Prostate gland (tissue), 2 donors: ENCODE measurements around the gene CLEC4M.

ENCODE experiments used
- POLR2A ChIP-seq: fragments of 450-650 bp; IDR thresholded peaks from one replicate; pipeline ENCODE4 v1.6.1; 2016; ENCODE audit warnings: antibody characterized with exemption, mild to moderate bottlenecking
- POLR2AphosphoS5 ChIP-seq: sonication (generic); formaldehyde crosslinking; IDR thresholded peaks from one replicate; pipeline ENCODE4 v1.6.1; 2017; ENCODE audit warnings: antibody characterized with exemption
- TF ChIP-seq, protein P1 (sequence below), 4 experiments: fragments of 200-600 bp in 2 of 4; fragments of 450-650 bp in 2 of 4; sonication (generic) in 2 of 4; IDR thresholded peaks; 1 replicate in 3 of 4; 2 replicates in 1 of 4; pipeline ENCODE4 v1.5.1; 2016 to 2019; ENCODE audit warnings: antibody characterized with exemption in 4 of 4, mild to moderate bottlenecking in 2 of 4, moderate library complexity in 2 of 4

DNA sequence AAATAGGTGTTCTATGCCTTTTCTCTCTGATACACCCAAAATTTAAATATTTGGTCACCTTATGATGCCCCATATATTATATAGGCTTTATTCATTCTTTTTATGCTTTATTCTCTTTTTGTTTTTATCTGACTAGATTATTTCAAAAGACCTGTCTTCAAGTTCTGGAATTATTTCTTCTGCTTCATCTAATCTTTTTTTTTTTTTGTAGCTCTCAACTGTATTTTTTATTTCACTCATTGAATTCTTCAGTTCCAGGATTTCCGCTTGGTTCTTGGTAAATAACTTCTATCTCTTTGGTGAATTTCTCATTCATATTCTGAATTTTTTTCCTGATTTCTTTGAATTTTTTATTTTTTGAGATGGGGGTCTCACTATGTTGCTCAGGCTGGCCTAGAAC lies 3.9 kb upstream of the CLEC4M start:
- TF ChIP-seq, protein P1, sequence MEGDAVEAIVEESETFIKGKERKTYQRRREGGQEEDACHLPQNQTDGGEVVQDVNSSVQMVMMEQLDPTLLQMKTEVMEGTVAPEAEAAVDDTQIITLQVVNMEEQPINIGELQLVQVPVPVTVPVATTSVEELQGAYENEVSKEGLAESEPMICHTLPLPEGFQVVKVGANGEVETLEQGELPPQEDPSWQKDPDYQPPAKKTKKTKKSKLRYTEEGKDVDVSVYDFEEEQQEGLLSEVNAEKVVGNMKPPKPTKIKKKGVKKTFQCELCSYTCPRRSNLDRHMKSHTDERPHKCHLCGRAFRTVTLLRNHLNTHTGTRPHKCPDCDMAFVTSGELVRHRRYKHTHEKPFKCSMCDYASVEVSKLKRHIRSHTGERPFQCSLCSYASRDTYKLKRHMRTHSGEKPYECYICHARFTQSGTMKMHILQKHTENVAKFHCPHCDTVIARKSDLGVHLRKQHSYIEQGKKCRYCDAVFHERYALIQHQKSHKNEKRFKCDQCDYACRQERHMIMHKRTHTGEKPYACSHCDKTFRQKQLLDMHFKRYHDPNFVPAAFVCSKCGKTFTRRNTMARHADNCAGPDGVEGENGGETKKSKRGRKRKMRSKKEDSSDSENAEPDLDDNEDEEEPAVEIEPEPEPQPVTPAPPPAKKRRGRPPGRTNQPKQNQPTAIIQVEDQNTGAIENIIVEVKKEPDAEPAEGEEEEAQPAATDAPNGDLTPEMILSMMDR (IDR thresholded peaks at IDR 0.05): no peak
- TF ChIP-seq POLR2AphosphoS5: no peak
- TF ChIP-seq POLR2A: no peak
